Epithelial cell of proximal tubule (primary cell): ENCODE data around the gene PARM1. TPM values are rescaled to one million over a fixed set of nuclear protein-coding genes. Genes with fewer than 3 reads are reported as not detected.

Experiments used
- DNase-seq: peaks from one replicate; pipeline ENCODE4 v3.0.0-alpha.2; 2011; ENCODE audit warnings: low read depth
- H3K4me3 ChIP-seq: 2 replicates; pipeline ENCODE4 v1.5.1; 2011; ENCODE audit warnings: low read depth, mild to moderate bottlenecking, low read length
- total RNA-seq: library from RNA; depleted of rRNA; stranded (reverse); fragments of >200 nt; gene quantifications from 2 replicates; pipeline ENCODE4 v1.2.3, GENCODE V29; 2015
- TF ChIP-seq, protein P1 (sequence below): conservative IDR thresholded peaks from 2 replicates; pipeline ENCODE4 v1.5.1; 2012; ENCODE audit warnings: low read depth, mild to moderate bottlenecking, low read length

Gene PARM1
- total RNA-seq, 1 donor from 2014 or later, result 1.3 TPM

DNA sequence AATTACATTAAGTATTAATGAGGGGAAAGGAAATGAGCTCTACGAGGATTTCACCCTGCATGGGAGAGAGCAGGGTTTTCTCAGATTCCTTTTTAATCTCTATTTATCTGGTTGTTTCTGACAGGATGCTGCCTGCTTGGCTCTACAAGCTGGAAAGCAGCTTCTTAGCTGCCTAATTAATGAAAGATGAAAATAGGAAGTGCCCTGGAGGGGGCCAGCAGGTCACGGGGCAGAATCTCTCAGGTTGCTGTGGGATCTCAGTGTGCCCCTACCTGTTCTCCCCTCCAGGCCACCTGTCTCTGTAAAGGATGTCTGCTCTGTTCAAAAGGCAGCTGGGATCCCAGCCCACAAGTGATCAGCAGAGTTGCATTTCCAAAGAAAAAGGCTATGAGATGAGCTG lies 113.7 kb downstream of the PARM1 start:
- no peak for DNase-seq
- TF ChIP-seq, protein P1, sequence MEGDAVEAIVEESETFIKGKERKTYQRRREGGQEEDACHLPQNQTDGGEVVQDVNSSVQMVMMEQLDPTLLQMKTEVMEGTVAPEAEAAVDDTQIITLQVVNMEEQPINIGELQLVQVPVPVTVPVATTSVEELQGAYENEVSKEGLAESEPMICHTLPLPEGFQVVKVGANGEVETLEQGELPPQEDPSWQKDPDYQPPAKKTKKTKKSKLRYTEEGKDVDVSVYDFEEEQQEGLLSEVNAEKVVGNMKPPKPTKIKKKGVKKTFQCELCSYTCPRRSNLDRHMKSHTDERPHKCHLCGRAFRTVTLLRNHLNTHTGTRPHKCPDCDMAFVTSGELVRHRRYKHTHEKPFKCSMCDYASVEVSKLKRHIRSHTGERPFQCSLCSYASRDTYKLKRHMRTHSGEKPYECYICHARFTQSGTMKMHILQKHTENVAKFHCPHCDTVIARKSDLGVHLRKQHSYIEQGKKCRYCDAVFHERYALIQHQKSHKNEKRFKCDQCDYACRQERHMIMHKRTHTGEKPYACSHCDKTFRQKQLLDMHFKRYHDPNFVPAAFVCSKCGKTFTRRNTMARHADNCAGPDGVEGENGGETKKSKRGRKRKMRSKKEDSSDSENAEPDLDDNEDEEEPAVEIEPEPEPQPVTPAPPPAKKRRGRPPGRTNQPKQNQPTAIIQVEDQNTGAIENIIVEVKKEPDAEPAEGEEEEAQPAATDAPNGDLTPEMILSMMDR, result no peak
- H3K4me3 ChIP-seq, result no peak overlapping the region

DNA sequence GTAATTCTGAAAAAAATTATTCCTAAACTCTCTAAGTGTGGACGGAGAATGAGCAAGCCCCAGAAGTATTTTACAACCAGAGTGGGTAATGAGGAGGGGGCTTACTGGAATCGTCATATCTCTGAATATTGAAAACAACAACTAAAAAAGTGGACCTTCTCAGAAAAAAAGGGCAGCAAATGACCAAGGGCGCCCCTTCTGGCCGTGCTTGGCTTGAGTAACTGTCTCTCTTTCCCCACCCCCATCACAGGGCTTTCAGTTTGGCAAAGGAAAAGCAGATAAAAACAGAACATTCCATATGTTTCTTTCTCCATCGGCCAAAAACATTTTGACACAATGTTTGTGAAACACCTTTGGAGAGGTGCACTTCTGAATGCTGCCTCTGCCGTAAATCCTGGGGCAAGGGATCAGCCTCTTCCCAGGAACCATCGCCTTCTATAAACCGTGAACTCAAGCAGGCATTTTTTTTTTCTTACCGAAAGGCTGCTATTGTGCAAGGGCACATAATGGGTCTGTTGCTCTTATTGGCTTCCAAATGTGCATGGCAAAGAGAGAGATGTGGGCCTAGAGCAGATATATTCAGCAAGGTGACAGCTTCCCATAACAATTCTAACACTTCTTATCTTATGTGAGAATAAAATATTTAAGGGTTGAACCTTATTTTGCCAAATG lies 115.4 kb downstream of the PARM1 start:
- no peak for DNase-seq
- TF ChIP-seq, protein P1, result peak; percentile 45

DNA sequence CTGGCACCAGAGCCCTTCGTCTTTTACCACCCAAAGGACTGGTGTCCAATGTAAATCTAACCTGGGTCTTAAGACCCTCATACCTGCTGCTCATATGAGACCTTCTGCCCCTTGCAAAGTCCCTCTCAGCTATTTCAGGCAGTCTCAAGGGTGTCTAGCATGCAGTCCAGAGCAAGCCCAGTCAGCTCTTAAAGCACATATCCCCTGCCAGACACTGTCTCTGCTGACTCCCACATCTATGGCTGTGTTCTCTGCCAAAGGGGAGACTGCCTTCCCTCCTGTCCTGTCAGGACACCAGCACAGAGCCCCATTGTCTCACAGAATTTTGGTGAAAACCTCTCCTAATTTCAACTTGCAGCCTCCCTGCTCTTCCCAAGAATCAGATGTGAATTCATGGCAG lies 118.5 kb downstream of the PARM1 start:
- no peak overlapping the region for H3K4me3 ChIP-seq
- no peak for DNase-seq
- TF ChIP-seq, protein P1, result no peak

More for the DNA sequence above, 115.4 kb downstream of the PARM1 start:
- H3K4me3 ChIP-seq, result no peak overlapping the region

DNA sequence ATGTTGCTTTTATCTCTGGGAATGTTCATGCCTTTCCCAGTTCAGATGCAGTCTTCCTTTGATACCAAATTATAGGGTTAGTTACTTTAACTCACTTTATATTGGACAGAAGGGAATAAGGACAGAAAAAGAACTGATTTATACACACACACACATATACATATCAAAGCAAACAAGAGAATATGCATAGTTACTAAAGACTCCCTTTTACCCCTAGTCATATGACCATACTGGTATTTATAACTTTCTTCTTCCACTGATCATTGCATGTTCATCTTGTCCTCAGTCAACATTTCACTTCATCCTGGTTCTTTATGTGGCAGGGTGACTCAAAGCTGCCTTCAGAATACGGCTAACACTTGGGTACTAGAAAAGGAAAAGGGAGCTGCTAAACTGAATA lies 120.4 kb downstream of the PARM1 start:
- DNase-seq, result no peak
- TF ChIP-seq, protein P1, result no peak
- H3K4me3 ChIP-seq, result no peak overlapping the region

DNA sequence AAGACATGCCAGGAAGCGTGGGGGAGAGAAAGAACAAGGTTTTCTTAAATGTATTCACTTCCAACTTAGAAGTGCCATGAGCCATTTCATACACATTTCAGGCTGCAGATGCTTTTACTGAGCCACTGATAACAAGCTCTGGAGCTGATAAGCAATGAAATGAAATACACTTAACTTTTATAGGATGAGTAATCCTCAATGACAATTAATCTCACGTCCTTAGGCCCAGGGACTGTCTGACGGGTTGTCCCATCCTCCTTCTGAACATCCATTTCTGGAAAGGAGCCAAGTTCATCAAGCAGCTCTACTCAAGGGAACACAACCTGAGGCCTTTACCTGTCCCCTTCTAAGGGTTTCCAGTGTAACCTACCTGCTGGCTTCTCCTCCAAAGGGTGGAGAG lies 121.2 kb downstream of the PARM1 start:
- TF ChIP-seq, protein P1, result no peak
- no peak overlapping the region for H3K4me3 ChIP-seq
- no peak for DNase-seq

DNA sequence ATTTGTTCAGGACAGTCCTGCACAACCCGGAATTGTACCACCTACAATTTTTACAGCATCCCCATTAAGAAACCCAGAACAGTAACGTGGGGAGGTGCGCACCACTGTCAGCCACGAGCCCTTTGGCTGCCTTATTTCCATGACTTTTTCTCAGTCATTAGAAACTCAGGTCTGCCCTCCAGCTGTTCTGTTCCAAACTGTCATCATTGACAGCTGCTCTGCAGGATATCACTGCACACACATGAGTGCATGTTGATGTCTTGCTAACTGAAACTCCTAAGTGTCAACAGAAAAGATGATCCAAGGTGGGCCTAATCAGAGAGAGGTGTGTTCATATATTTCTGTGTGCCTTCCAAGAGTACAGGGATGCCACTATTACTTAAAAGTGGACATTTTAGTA lies 123.4 kb downstream of the PARM1 start:
- TF ChIP-seq, protein P1, result peak; percentile 23
- H3K4me3 ChIP-seq, result no peak overlapping the region

DNA sequence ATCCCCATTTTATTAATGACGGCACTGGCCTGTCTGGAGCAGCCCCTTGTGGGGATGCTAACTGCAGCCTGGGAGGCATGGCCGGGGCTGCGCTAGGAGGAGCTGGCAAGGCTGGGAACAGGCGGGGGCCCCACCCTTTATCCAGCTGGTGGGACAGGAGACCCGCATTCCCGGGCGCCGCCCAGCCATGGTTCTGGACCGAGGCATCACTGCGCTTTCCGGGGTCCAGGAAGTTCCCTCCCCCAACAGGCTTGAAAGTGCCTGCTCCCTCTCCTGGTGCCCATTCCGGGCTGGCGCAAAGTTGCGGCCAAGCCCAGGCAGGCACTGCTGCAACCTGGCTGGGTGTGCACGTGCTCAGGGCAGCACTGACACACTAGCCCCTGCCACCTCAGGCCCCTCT lies 124.5 kb downstream of the PARM1 start:
- DNase-seq, result no peak
- H3K4me3 ChIP-seq, result no peak overlapping the region
- TF ChIP-seq, protein P1, result no peak

More for the DNA sequence above, 123.4 kb downstream of the PARM1 start:
- no peak for DNase-seq
